GM18858 (cell line): ENCODE results near the gene HOXC13.

Experiments
- ATAC-seq: cut with Tn5 transposase; IDR thresholded peaks from one replicate; pipeline ENCODE4 v1.9.1; 2021; ENCODE audit not compliant: unreplicated experiment

Gene HOXC13

DNA sequence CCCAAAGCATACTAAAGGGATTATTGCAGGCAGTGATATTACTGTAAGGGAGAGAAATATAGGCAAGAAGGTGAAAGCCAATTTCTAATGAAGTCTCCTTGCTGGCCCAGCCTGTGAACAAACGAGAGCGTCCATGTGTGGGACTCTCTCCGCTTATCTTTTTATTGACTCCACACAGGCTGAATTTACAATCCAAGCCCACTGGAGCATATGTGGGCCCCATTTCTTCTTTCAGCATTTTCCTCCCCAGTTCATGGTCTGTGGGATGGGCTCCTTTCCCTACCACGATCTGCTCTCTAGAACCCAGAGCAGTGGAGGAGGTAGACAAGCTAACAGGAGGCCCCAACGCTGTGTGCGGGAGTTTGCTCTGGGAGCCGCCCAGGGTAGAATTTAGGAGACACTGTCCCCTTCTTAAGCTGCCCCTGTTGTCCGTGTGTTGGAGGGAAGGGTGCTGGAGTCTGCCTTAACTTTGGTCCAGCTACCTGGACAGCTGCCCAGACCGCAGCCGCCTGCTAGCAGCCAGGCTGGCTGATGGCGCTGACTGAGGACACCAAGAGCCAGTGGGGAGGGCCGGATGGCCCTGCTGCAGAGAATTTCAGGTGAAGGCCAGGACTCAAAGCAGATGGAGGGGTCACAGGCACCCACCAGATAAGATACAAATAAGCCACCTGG is 31.1 kb downstream of the HOXC13 start:
- no peak for ATAC-seq

GRCh38 chr12:53970451-53970850 is 31.8 kb downstream of the HOXC13 start:
- no peak for ATAC-seq

DNA sequence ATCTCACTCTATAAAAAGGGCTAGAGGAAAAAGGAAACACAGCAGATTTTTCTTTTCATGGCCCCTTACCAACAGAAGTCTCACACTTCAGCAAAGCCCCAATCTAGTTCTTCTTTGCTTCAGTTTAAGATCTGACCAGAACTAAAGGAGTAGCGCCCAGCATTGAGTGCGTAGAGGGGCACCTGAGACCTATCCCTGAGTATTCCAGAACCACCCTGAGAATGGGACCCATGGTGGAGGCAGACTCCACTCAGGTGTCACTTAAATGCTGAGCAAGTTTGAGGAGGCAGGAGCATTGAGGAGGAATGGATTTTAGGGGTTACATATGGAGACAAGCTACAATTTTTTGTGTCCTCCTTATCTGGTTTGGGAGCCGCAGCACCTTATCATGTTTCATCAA is 32.5 kb downstream of the HOXC13 start:
- ATAC-seq, result no peak

GRCh38 chr12:53971686-53972085 is 33.1 kb downstream of the HOXC13 start:
- ATAC-seq, result no peak

DNA sequence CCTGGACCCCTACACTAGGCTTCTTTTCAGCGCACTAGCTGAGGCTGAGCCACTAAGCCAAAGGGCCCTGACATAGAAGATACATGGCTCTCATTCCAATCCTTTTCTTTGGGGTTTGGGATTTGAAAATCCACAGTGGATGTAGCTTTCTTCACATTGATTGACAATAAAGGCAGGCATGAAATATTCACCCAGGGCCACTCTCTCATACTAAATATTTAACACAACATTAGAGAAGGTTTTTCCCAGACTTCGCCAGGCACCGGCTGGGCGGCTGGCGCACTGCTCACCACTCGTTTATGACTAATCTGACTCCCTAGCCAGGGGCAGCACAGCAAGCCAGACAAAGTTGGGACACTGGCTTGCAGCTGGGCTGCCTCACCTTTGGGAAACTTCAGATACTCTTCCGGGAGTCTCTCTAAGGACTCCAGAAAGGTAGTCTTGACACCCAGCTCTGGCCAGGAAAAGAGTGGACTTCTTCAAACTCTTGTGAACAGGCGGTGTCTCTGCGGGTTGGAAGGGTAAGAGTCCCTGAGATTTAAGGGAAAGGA is 33.6 kb downstream of the HOXC13 start:
- ATAC-seq, result no peak

- ATAC-seq, result no peak
Observed at GRCh38 chr12:53972722-53973235, 34.1 kb downstream of the HOXC13 start, which contains the start of gene HOXC11. Gene HOXC11 (plus strand): TSS chr12:53973126. CDS start chr12:53973242, 116 bp downstream.

- ATAC-seq, result no peak
Observed at GRCh38 chr12:53973236-53974042, 34.8 kb downstream of the HOXC13 start.

DNA sequence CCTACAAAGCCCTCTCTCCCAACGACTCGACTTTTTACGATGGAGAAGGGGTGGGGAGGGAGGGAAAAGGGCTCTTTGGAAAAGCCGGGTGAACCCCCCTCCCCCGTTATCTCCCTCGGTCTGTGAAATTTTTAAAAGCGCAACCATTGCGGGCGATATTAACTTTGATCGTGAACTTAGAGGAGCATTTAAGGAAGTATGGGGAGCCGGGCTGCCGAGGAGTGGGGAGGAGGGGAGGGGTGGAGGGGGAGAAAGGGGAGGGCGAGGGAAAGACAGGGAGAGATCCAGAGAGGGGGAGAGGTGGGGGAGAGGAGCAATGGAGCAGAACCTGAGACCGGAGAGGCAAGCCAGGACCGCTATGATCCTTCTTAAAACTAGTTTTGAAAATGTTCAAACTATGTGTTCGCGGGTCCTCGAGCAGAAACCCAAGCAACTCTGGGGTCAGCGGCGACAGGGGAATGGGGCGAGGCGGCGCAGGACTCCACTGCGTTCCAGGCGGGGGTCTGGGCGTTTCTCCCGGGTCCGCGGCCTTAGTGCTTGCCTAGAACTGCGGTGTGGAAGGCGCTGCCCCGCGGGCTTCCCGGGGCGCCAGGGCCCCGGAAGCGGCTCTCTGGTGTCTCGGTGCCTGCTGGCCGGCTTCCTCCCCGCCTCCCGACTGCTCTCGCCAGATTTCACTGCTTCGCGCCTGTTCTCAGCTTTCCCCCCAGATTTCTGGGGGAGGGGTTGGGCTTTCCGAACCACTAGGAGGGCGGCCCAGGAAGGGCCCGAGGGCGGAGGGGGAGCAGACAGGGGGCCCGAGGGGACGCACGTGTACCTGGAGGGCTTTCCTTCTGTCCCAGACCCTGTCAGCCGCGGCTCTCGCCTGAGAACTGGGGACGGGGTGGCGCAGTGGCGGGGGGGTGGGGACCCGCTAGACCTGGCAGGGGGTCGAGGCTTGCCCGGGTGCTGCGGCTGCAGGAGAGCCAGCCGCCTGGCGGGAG is 35.7 kb downstream of the HOXC13 start, which contains the start of gene HOTAIR:
HOTAIR (minus strand) TSS at position 871 of the 980 bp plus-strand sequence.
- ATAC-seq, result no peak

GRCh38 chr12:53975064-53975471 is 36.4 kb downstream of the HOXC13 start:
- no peak for ATAC-seq

- no peak for ATAC-seq
Observed at GRCh38 chr12:53975479-53976152, 37.0 kb downstream of the HOXC13 start.

DNA sequence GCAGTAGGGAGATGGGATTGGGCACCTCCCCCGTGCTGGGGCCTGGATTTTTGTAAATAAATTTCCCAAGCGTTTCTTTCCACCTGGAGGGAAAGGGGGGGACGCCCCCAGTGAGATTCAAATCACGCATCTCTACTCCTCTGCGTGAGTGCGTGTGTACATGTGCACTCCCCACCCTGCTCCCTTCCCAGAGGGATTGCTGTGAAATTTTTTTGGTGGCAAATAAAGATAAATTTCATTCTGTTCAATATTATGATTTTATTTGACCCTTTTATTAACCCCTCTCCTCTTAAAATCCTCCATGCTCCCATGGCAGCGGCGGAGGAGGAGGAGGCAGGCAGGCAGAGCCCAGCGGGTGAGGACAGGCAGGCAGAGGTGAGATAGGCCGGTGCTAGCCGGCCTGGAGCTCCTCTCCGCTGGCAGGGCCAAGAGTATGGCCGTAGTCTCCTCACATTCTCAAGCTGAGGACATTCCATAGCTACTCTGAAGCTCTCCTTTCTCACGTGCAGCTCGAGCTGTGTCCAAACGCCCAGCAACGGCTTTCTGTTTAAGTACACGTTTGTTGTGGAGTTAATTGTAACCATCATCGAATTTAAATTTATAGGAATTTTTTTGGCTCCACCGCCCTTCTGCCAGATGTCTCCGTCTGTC is 37.7 kb downstream of the HOXC13 start:
- ATAC-seq, result no peak

DNA sequence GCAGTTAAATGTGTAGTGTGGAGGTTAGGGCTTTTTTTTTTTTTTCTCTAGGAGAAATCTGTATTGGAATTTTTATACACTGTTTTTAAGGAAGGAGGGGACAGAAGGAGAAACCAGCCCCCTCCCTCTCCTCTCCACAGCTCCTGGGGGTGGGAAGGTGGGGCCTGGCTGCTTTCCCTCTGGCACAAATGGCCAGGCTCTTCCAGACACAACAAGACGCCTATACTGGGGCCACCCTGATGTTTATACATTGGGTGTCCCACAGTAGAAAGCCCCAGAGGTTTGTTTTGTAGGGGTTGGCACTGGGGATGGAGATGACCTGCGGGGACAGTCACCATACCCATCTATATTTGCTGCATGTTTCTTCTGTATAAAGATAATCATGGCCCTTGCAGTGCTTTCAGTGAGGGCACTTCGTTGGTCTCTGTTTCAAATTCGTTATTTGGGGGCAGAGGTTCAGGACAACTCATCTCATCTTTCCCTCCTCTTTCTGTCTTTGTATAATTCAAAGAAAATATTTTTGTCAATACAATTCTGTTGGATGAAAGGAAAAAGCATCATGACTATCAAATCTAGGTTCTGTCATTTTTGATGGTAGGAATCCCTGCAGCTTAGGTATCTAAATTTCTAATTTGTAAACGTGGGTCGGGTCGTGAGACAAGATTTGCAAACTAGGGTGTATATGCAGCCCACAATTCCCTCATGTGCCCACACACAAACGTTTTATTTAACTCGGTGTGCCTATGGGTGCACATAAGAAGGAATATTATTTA is 38.4 kb downstream of the HOXC13 start:
- no peak for ATAC-seq

GRCh38 chr12:53977596-53978445 is 39.2 kb downstream of the HOXC13 start:
- no peak for ATAC-seq

GRCh38 chr12:53978477-53979356 is 40.1 kb downstream of the HOXC13 start:
- no peak for ATAC-seq

- ATAC-seq, result no peak
Observed at GRCh38 chr12:53980104-53980801, 41.6 kb downstream of the HOXC13 start.

DNA sequence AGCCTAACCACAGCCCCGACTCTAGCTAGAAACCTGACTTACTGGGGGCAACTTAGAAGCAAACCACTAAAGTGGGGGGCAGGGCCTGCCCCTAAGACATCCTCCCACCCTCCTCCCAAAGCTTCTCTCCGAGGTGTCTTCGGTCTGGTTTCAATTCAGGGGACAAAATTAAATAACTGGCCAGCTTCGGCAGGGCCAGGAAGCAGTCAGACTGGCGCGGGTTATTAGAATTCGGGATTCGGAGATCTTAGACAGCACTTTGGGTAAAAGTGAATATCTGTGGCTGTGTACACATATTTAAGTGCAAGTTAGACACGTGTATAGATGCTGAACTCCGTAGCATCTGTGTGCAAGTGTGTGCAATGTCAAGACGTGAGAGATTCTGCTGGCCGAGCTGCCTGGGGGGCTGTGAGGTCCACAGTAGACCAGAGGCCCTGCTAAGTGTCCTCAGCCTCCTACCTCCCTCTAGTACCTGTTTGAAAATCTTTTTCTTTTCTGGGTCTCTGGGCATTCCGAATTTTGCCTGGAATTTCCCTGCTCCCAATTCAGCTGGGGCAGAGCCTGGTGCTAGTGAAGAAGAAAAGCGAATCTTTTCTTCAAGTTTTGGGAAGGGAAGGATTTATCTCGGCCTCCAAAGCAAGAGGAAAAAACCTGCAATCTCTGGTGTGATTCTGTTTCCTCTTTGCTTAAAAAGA is 42.3 kb downstream of the HOXC13 start:
- no peak for ATAC-seq
